Mesendoderm (in vitro differentiated cells): ENCODE measurements around the gene ALK.

Experiments used
- DNase-seq: peaks from one replicate; pipeline ENCODE4 v3.0.0; 2013
- H2AK5ac ChIP-seq: 2 replicates; pipeline ENCODE4 v1.6.1; 2013; ENCODE audit warnings: low read length, inconsistent platforms
- H2BK120ac ChIP-seq: 2 replicates; pipeline ENCODE4 v1.6.1; 2013; ENCODE audit warnings: low read depth, mild to moderate bottlenecking, low read length, moderate library complexity, mixed read lengths
- H2BK15ac ChIP-seq: replicated peaks from 2 replicates; pipeline ENCODE4 v1.6.1; 2013; ENCODE audit warnings: low read depth, mild to moderate bottlenecking, moderate library complexity
- H2BK5ac ChIP-seq: 2 replicates; pipeline ENCODE4 v1.6.1; 2013; ENCODE audit warnings: low read length, inconsistent platforms
- H3K18ac ChIP-seq: 2 replicates; pipeline ENCODE4 v1.6.1; 2013; ENCODE audit warnings: mild to moderate bottlenecking, low read length, mixed read lengths
- H3K23ac ChIP-seq: one replicate; pipeline ENCODE4 v1.6.1; 2013; ENCODE audit warnings: low read length
- H3K27ac ChIP-seq: 2 replicates; pipeline ENCODE4 v1.5.1; 2013; ENCODE audit warnings: low read depth, mild to moderate bottlenecking, inconsistent platforms, low read length, moderate library complexity
- H3K27me3 ChIP-seq: 2 replicates; pipeline ENCODE4 v1.6.1; 2013; ENCODE audit warnings: low read length, control low read depth, mild to moderate bottlenecking, inconsistent platforms; ENCODE audit not compliant: insufficient read depth, poor library complexity
- H3K36me3 ChIP-seq: 2 replicates; pipeline ENCODE4 v1.6.1; 2013; ENCODE audit warnings: low read length, inconsistent platforms; ENCODE audit not compliant: control insufficient read depth, insufficient read depth
- H3K4ac ChIP-seq: one replicate; pipeline ENCODE4 v1.6.1; 2013; ENCODE audit warnings: low read depth, mild to moderate bottlenecking, low read length, moderate library complexity
- H3K4me1 ChIP-seq: 2 replicates; pipeline ENCODE4 v1.6.1; 2013; ENCODE audit warnings: low read depth, low read length, inconsistent platforms; ENCODE audit not compliant: control insufficient read depth
- H3K4me2 ChIP-seq: 2 replicates; pipeline ENCODE4 v1.6.1; 2013; ENCODE audit warnings: low read length
- H3K4me3 ChIP-seq: 2 replicates; pipeline ENCODE4 v1.5.1; 2013; ENCODE audit warnings: mild to moderate bottlenecking, low read length
- H3K56ac ChIP-seq: one replicate; pipeline ENCODE4 v1.6.1; 2013; ENCODE audit warnings: low read length
- H3K79me1 ChIP-seq: 2 replicates; pipeline ENCODE4 v1.6.1; 2013; ENCODE audit warnings: low read length, inconsistent platforms
- H3K79me2 ChIP-seq: 2 replicates; pipeline ENCODE4 v1.6.1; 2013; ENCODE audit warnings: mild to moderate bottlenecking, low read length; ENCODE audit not compliant: control insufficient read depth, insufficient read depth
- H3K9ac ChIP-seq: 2 replicates; pipeline ENCODE4 v1.6.1; 2013; ENCODE audit warnings: low read length, inconsistent platforms
- H4K5ac ChIP-seq: one replicate; pipeline ENCODE4 v1.6.1; 2013; ENCODE audit warnings: low read length
- H4K8ac ChIP-seq: one replicate; pipeline ENCODE4 v1.6.1; 2013; ENCODE audit warnings: low read depth, mild to moderate bottlenecking, control low read depth, low read length, moderate library complexity
- WGBS: extraction: QIAGEN DNeasy Blood & Tissue Kit; methylation state at CpG from one replicate; pipeline ENCODE4 v1.1.7; 2013; ENCODE audit warnings: low lambda C conversion rate, missing lambda C conversion rate; ENCODE audit not compliant: insufficient coverage; ENCODE audit errors: extremely low coverage; 5-methylcytosine and 5-hydroxymethylcytosine counted together

The ALK gene

GRCh38 chr2:29810956-29811355 is 110.4 kb downstream of the ALK start:
- Histone ChIP-seq H4K8ac (no peak overlapping the region), H3K4me1 (peaks cover 7% of the 10 kb centered on the region), H3K18ac (no peak overlapping the region), H3K56ac (no peak overlapping the region), H2BK15ac (no peak overlapping the region), H3K4me2 (no peak overlapping the region), H2BK120ac (no peak overlapping the region), H3K36me3 (no peaks in the 10 kb centered on the region), H2AK5ac (no peak overlapping the region), H3K4me3 (no peak overlapping the region), H3K9ac (no peak overlapping the region), H2BK5ac (no peak overlapping the region), H3K79me2 (no peaks in the 10 kb centered on the region), H3K4ac (no peak overlapping the region), H3K23ac (no peak overlapping the region), H3K27ac (no peak overlapping the region), H4K5ac (no peak overlapping the region), H3K79me1 (no peaks in the 10 kb centered on the region), H3K27me3 (no peaks in the 10 kb centered on the region)
- WGBS: no CpG with 5 or more reads among the region's 5 CpGs
- peak; percentile 90 for DNase-seq

GRCh38 chr2:29808321-29808720 is 113.1 kb downstream of the ALK start:
- H3K56ac ChIP-seq: no peak overlapping the region
- H3K4me3 ChIP-seq: no peak overlapping the region
- no peak overlapping the region for H2BK120ac ChIP-seq
- H2AK5ac ChIP-seq: no peak overlapping the region
- H3K79me1 ChIP-seq: no peaks in the 10 kb centered on the region
- H4K5ac ChIP-seq: no peak overlapping the region
- H3K9ac ChIP-seq: no peak overlapping the region
- H3K23ac ChIP-seq: no peak overlapping the region
- H3K4ac ChIP-seq: no peak overlapping the region
- no peak overlapping the region for H2BK15ac ChIP-seq
- no peak overlapping the region for H3K18ac ChIP-seq
- H3K27me3 ChIP-seq: no peaks in the 10 kb centered on the region
- no peaks in the 10 kb centered on the region for H3K79me2 ChIP-seq
- H3K4me2 ChIP-seq: no peak overlapping the region
- WGBS: no CpG with 5 or more reads among the region's 4 CpGs
- peaks cover 7% of the 10 kb centered on the region for H3K4me1 ChIP-seq
- H3K36me3 ChIP-seq: no peaks in the 10 kb centered on the region
- H3K27ac ChIP-seq: no peak overlapping the region
- H2BK5ac ChIP-seq: no peak overlapping the region
- no peak overlapping the region for H4K8ac ChIP-seq
- peak; percentile 9 for DNase-seq

- H3K79me2 ChIP-seq: no peaks in the 10 kb centered on the region
- H3K56ac ChIP-seq: no peak overlapping the region
- H3K4me3 ChIP-seq: no peak overlapping the region
- H2BK15ac ChIP-seq: no peak overlapping the region
- H3K23ac ChIP-seq: no peak overlapping the region
- no CpG with 5 or more reads among the region's 4 CpGs for WGBS
- no peak overlapping the region for H2BK5ac ChIP-seq
- no peak overlapping the region for H4K8ac ChIP-seq
- no peak overlapping the region for H2AK5ac ChIP-seq
- peaks cover 7% of the 10 kb centered on the region for H3K4me1 ChIP-seq
- H3K27me3 ChIP-seq: no peaks in the 10 kb centered on the region
- H4K5ac ChIP-seq: no peak overlapping the region
- no peak overlapping the region for H3K9ac ChIP-seq
- H3K36me3 ChIP-seq: no peaks in the 10 kb centered on the region
- no peaks in the 10 kb centered on the region for H3K79me1 ChIP-seq
- H3K18ac ChIP-seq: no peak overlapping the region
- no peak overlapping the region for H3K4me2 ChIP-seq
- H3K27ac ChIP-seq: no peak overlapping the region
- no peak overlapping the region for H3K4ac ChIP-seq
- no peak for DNase-seq
- no peak overlapping the region for H2BK120ac ChIP-seq
Observed at GRCh38 chr2:29807082-29807481, 114.3 kb downstream of the ALK start.

- Histone ChIP-seq H3K27ac (no peak overlapping the region), H3K27me3 (no peaks in the 10 kb centered on the region), H3K23ac (no peak overlapping the region), H3K79me1 (no peaks in the 10 kb centered on the region), H3K18ac (no peak overlapping the region), H2BK5ac (no peak overlapping the region), H3K4me1 (peaks cover 3% of the 10 kb centered on the region), H3K4ac (no peak overlapping the region), H2BK15ac (no peak overlapping the region), H4K8ac (no peak overlapping the region), H3K36me3 (no peaks in the 10 kb centered on the region), H2AK5ac (no peak overlapping the region), H4K5ac (no peak overlapping the region), H2BK120ac (no peak overlapping the region), H3K56ac (no peak overlapping the region), H3K79me2 (no peaks in the 10 kb centered on the region), H3K4me3 (no peak overlapping the region), H3K4me2 (no peak overlapping the region), H3K9ac (no peak overlapping the region)
- no peak for DNase-seq
- WGBS: no CpG with 5 or more reads among the region's 5 CpGs
Observed at GRCh38 chr2:29806461-29806860, 114.9 kb downstream of the ALK start.

- Histone ChIP-seq H3K36me3 (no peaks in the 10 kb centered on the region), H3K18ac (no peak overlapping the region), H3K4me2 (no peak overlapping the region), H3K23ac (no peak overlapping the region), H3K4me1 (no peaks in the 10 kb centered on the region), H2BK15ac (no peak overlapping the region), H3K27ac (no peak overlapping the region), H3K27me3 (no peaks in the 10 kb centered on the region), H3K9ac (no peak overlapping the region), H3K79me1 (no peaks in the 10 kb centered on the region), H2BK5ac (no peak overlapping the region), H4K5ac (no peak overlapping the region), H3K4ac (no peak overlapping the region), H2AK5ac (no peak overlapping the region), H2BK120ac (no peak overlapping the region), H3K4me3 (no peak overlapping the region), H3K79me2 (no peaks in the 10 kb centered on the region), H3K56ac (no peak overlapping the region), H4K8ac (no peak overlapping the region)
- no CpG with 5 or more reads among the region's 3 CpGs for WGBS
- DNase-seq: no peak
Observed at GRCh38 chr2:29804671-29805070, 116.7 kb downstream of the ALK start.

- no peak overlapping the region for H3K9ac ChIP-seq
- no peak overlapping the region for H2AK5ac ChIP-seq
- no peak overlapping the region for H4K5ac ChIP-seq
- no CpG with 5 or more reads among the region's 4 CpGs for WGBS
- H2BK5ac ChIP-seq: no peak overlapping the region
- no peaks in the 10 kb centered on the region for H3K79me2 ChIP-seq
- H3K79me1 ChIP-seq: no peaks in the 10 kb centered on the region
- DNase-seq: no peak
- H3K4me3 ChIP-seq: no peak overlapping the region
- H3K27me3 ChIP-seq: no peaks in the 10 kb centered on the region
- no peak overlapping the region for H2BK15ac ChIP-seq
- no peaks in the 10 kb centered on the region for H3K4me1 ChIP-seq
- no peak overlapping the region for H2BK120ac ChIP-seq
- H3K4ac ChIP-seq: no peak overlapping the region
- no peak overlapping the region for H3K23ac ChIP-seq
- no peak overlapping the region for H3K56ac ChIP-seq
- no peak overlapping the region for H3K4me2 ChIP-seq
- H3K36me3 ChIP-seq: no peaks in the 10 kb centered on the region
- no peak overlapping the region for H3K27ac ChIP-seq
- H4K8ac ChIP-seq: no peak overlapping the region
- H3K18ac ChIP-seq: no peak overlapping the region
Observed at GRCh38 chr2:29803537-29803936, 117.8 kb downstream of the ALK start.
